Measurements from ENCODE around the gene RELN. TPM values are rescaled to one million over a fixed set of nuclear protein-coding genes. Genes with fewer than 3 reads are reported as not detected.

RELN gene
- total RNA-seq, 1 donor from 2014 or later, result 0.44 TPM

DNA sequence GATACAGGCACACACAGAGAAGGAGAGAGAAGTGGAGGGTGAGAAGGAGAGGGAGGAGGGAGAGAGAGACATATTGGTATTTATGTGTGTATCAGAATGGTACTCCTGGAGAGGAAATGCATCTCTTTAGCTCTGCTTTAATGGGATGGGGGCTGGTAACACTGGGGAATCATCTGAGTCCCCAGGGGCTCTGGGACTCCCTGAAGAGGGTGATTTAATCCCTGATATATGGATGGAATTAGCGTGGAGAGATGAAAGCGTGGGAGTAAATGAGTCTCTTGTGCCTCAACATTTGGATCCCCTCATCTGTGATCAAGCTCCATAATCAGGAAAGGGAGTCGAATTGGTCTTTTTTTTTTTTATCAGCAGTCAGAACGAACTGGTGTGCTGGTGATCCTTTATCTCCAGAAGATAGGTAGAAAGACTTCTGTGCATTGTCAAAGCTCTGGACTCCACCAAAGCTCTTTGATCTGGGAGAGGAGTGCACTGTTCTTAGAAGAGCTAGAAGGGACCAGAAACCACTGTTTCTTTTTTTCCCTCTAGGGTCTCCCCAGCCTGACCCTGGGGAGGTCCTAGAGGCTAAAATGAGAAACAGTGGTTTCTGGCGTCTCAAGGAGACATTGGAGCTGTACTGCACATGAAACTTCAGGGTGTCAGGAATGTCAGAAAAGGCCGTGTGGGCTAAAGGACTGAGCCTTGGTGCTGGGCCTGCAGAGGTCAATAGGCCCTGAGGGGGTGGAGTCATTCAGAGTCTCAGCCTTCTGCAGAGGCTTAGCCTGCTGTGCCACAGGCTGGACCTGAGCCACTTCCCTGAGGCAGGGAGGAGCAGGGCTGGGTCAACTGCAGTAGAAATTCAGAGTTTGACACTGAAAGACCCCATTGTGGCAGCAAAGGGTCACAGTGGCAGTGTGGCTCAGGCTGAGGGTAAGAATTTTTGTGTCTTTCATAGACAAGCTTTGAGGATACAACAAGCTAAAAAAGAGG lies 309.0 kb downstream of the RELN start:
- TF ChIP-seq, protein P1, sequence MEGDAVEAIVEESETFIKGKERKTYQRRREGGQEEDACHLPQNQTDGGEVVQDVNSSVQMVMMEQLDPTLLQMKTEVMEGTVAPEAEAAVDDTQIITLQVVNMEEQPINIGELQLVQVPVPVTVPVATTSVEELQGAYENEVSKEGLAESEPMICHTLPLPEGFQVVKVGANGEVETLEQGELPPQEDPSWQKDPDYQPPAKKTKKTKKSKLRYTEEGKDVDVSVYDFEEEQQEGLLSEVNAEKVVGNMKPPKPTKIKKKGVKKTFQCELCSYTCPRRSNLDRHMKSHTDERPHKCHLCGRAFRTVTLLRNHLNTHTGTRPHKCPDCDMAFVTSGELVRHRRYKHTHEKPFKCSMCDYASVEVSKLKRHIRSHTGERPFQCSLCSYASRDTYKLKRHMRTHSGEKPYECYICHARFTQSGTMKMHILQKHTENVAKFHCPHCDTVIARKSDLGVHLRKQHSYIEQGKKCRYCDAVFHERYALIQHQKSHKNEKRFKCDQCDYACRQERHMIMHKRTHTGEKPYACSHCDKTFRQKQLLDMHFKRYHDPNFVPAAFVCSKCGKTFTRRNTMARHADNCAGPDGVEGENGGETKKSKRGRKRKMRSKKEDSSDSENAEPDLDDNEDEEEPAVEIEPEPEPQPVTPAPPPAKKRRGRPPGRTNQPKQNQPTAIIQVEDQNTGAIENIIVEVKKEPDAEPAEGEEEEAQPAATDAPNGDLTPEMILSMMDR (IDR thresholded peaks at IDR 0.05; ENCODE audit: borderline replicate concordance), result no peak
- Histone ChIP-seq H3K4me1 (no peaks in the 10 kb centered on the region), H3K36me3 (no peaks in the 10 kb centered on the region), H3K27ac (replicated peaks) (no peak overlapping the region), H3K4me3 (no peak overlapping the region), H3K27me3 (ENCODE audit: low read depth) (no peaks in the 10 kb centered on the region), H3K9me3 (replicated peaks) (peaks cover 8% of the 10 kb centered on the region)
- no peak for DNase-seq
- intact Hi-C loops (cut with micrococcal nuclease), result no loop called here

DNA sequence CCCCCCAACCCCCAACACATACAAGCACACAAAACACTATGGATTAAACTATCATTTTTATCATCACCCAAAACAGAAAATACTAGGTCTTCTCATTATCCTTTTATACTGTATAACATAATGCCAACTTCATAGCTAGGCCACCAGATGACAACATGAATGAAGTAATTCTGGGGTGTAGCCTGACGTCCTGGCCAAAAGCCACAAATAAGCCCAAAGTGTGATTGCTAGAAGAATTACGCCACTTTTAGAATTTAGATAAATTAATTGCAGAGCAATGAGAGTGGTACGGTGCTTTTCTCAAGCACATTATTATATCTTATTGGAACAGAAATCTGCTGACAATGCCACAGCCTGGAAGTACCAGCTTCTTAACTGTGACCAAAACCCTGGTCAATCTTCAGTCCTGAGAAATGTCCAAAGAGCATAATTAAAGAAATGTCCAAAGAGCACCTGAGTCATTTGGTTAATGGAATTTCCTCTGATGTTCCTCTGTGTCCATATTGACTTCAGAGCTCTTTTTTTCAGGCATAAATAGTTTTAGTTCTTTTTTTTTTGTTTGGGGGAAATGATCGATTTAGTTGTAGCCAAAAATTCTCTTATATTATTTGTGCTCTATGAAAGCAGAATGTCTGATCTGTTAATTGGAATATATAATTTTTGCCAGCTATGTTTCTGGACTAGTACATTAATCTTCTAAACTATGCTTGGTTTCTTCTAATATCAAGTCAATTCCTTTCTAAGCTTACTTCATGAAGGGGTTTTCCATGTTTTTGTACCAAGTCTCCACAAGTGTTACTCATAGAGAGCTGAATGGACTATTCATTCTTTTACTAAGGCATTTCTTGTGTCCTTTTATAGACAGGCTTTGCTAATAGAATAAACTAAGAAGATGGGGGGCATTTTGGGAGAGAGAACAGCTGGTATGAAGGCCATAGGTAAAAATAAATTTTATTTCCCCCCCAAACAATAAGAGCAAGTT lies 310.0 kb downstream of the RELN start:
- no peak overlapping the region for H3K27ac ChIP-seq (replicated peaks)
- intact Hi-C loops (cut with micrococcal nuclease), result no loop called here
- H3K4me1 ChIP-seq, result no peaks in the 10 kb centered on the region
- no peaks in the 10 kb centered on the region for H3K36me3 ChIP-seq
- no peak overlapping the region for H3K4me3 ChIP-seq
- no peaks in the 10 kb centered on the region for H3K27me3 ChIP-seq (ENCODE audit: low read depth)
- TF ChIP-seq, protein P1 (IDR thresholded peaks at IDR 0.05; ENCODE audit: borderline replicate concordance), result no peak
- peaks cover 9% of the 10 kb centered on the region for H3K9me3 ChIP-seq (replicated peaks)
- no peak for DNase-seq

DNA sequence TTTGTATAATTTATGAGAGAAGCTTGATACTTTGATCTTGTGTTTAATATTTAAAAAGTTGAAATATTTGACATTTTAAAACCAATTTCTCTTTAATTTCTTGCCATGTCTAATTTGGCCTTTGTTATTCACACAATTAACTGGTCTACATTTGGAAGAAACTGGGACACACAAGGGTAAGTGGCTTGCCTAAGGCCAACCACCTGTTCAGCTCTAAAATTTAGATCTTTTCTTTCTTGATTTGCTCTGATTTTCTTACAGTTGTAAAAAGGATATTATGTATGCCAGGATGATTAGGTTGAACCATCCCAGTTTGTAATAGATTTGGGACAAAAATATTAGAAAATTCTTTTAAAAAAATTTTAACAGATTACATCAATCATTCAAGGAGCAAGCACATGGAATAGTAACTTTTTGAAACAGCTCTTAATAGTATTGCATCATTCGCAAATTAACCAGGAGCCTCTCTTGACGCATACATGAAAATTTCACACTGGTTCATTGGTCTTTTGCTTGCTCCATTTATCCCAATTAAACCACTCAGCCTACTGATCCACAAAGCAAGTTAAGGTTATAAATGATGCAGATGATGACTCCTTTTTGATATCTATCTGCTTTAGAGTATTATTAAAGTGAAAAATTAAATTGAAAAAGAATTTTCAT lies 321.0 kb downstream of the RELN start:
- no peak for DNase-seq
- Histone ChIP-seq H3K27me3 (ENCODE audit: low read depth) (no peaks in the 10 kb centered on the region), H3K4me3 (no peak overlapping the region), H3K36me3 (no peaks in the 10 kb centered on the region), H3K27ac (replicated peaks) (no peak overlapping the region), H3K4me1 (no peaks in the 10 kb centered on the region), H3K9me3 (replicated peaks) (no peaks in the 10 kb centered on the region)
- intact Hi-C loops (cut with micrococcal nuclease), result no loop called here
- TF ChIP-seq, protein P1 (IDR thresholded peaks at IDR 0.05; ENCODE audit: borderline replicate concordance), result no peak

DNA sequence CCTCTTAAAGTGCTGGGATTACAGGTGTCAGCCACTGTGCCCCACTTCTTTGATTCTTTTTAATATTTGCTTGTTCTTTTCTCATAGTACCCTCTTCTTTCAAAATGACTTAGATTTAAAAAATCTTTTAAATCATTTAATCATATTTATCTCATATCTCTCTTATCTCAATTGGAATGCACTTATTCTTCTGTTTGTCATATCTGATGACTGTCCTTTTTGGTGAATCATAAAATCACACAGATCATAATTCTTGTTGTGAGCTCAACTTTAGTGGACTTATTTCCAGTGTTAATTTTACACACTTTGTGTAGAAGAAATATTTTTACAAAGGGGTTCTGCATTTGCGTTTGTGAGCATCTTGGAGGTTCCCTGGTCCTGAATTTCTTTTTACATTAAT lies 323.1 kb downstream of the RELN start:
- Histone ChIP-seq H3K27ac (replicated peaks) (no peak overlapping the region), H3K4me3 (no peak overlapping the region), H3K36me3 (no peaks in the 10 kb centered on the region), H3K9me3 (replicated peaks) (no peaks in the 10 kb centered on the region), H3K4me1 (no peaks in the 10 kb centered on the region), H3K27me3 (ENCODE audit: low read depth) (no peaks in the 10 kb centered on the region)
- intact Hi-C loops (cut with micrococcal nuclease), result no loop called here
- DNase-seq, result no peak
- TF ChIP-seq, protein P1 (IDR thresholded peaks at IDR 0.05; ENCODE audit: borderline replicate concordance), result no peak

DNA sequence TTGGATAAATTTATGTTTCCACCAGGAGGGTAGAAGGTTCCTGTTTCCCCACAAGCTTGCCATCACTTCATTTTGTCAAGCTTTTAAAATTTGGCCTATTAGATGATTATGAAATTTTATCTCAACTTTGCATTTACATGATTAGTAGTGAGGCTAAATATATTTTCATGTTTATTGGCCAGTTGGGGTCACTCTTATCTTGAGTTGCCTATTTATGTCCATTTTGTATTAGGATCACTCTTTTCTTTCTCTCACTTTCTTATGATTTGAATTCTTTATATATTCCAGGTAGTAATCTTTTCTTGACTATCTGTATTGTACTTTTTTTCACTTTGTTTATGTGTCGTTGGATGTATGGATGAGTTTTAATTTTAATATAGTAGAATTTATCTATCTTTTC lies 324.9 kb downstream of the RELN start:
- Histone ChIP-seq H3K27ac (replicated peaks) (no peak overlapping the region), H3K27me3 (ENCODE audit: low read depth) (no peaks in the 10 kb centered on the region), H3K9me3 (replicated peaks) (no peaks in the 10 kb centered on the region), H3K4me1 (no peaks in the 10 kb centered on the region), H3K4me3 (no peak overlapping the region), H3K36me3 (no peaks in the 10 kb centered on the region)
- TF ChIP-seq, protein P1 (IDR thresholded peaks at IDR 0.05; ENCODE audit: borderline replicate concordance), result no peak
- DNase-seq, result no peak
- intact Hi-C loops (cut with micrococcal nuclease), result no loop called here
